HepG2 (cell line): ENCODE data around the gene FOXK2. TPM values are rescaled to one million over a fixed set of nuclear protein-coding genes. Genes with fewer than 3 reads are reported as not detected.

Source experiments
- ATAC-seq: fragments of 200-7000 bp; cut with Tn5 transposase; 3 replicates; pipeline ENCODE4 v1.9.1; 2020; ENCODE audit warnings: mild to moderate bottlenecking, moderate library complexity
- BruUV-seq: library from RNA; stranded (reverse); fragments of 400-500 nt; replicated peaks from 2 replicates; lab custom pipeline; 2021; lab: Mats Ljungman, UMichigan
- CTCF ChIA-PET: fragments of 300-600 bp; formaldehyde crosslinking; extraction: SDS; loops from one replicate; lab custom pipeline; 2021; ENCODE audit warnings: low total read pairs, inconsistent platforms, low intra/inter-chr PET ratio; lab: Yijun Ruan, JAX
- POLR2A ChIA-PET: fragments of 350-600 bp; sonication (Branson Sonifier 250); formaldehyde crosslinking; loops from one replicate; lab custom pipeline; 2020; ENCODE audit warnings: antibody characterized with exemption, inconsistent platforms; lab: Yijun Ruan, JAX
- DNase-seq: peaks from one replicate; pipeline ENCODE4 v3.0.0-alpha.2; 2015; ENCODE audit warnings: low spot score
- FAIRE-seq: peaks from 3 replicates; lab custom pipeline; 2011; peaks lifted over from hg19 to GRCh38; lab: Jason Lieb, UNC
- H2AFZ ChIP-seq: one replicate; pipeline ENCODE4 v1.6.1; 2011; ENCODE audit warnings: low read length, inconsistent platforms
- H3K27ac ChIP-seq: fragments of 300-600 bp; 3 replicates; pipeline ENCODE4 v1.8.0; 2011; ENCODE audit warnings: mixed run types, mild to moderate bottlenecking, mixed read lengths, low read length, inconsistent platforms; ENCODE audit not compliant: insufficient read depth; ENCODE audit errors: extremely low read length
- H3K27me3 ChIP-seq, 2 experiments: fragments of 200-600 bp in 1 of 2; 2 replicates in 1 of 2; 3 replicates in 1 of 2; pipeline versions ENCODE4 v1.6.0 to v1.8.0; 2011; ENCODE audit warnings: low read length in 2 of 2, mild to moderate bottlenecking in 2 of 2, moderate library complexity in 2 of 2, inconsistent platforms in 1 of 2; ENCODE audit not compliant: insufficient read depth in 2 of 2, control insufficient read depth in 1 of 2
- H3K36me3 ChIP-seq, 2 experiments: fragments of 200-600 bp in 1 of 2; replicated peaks in 1 of 2; 2 replicates in 1 of 2; 3 replicates in 1 of 2; pipeline versions ENCODE4 v1.5.1 to v1.8.0; 2011; ENCODE audit warnings: low read length in 2 of 2, inconsistent platforms in 1 of 2; ENCODE audit not compliant: insufficient read depth in 2 of 2, control insufficient read depth in 1 of 2
- H3K4me1 ChIP-seq: 2 replicates; pipeline ENCODE4 v1.5.1; 2012; ENCODE audit warnings: low read length, inconsistent platforms; ENCODE audit not compliant: insufficient read depth
- H3K4me2 ChIP-seq: 2 replicates; pipeline ENCODE4 v1.6.0; 2011; ENCODE audit warnings: low read depth, low read length, inconsistent platforms
- H3K4me3 ChIP-seq, 3 experiments: fragments of 200-600 bp in 1 of 3; sonication (generic), shearing (Covaris generic) in 1 of 3; replicated peaks in 1 of 3; 2 replicates each; pipeline ENCODE4 v1.5.1; 2011 to 2016; ENCODE audit warnings: low read length in 3 of 3, inconsistent platforms in 2 of 3, low read depth in 2 of 3, mild to moderate bottlenecking in 2 of 3, control low read depth in 1 of 3, mixed read lengths in 1 of 3; ENCODE audit not compliant: insufficient read depth in 1 of 3
- H3K79me2 ChIP-seq: one replicate; pipeline ENCODE4 v1.6.1; 2011; ENCODE audit warnings: low read length, inconsistent platforms; ENCODE audit not compliant: insufficient read depth
- H3K9ac ChIP-seq: 2 replicates; pipeline ENCODE4 v1.6.0; 2011; ENCODE audit warnings: mild to moderate bottlenecking, low read depth, low read length, inconsistent platforms; ENCODE audit not compliant: insufficient read depth
- H3K9me3 ChIP-seq: 2 replicates; pipeline ENCODE4 v1.5.1; 2012; ENCODE audit warnings: mild to moderate bottlenecking, low read length
- H4K20me1 ChIP-seq: 2 replicates; pipeline ENCODE4 v1.6.0; 2011; ENCODE audit warnings: inconsistent platforms, mild to moderate bottlenecking, low read length, moderate library complexity; ENCODE audit not compliant: insufficient read depth
- AGO2 ChIP-seq: fragments of 200-400 bp; formaldehyde crosslinking; optimal IDR thresholded peaks from 2 replicates; pipeline ENCODE3; 2017; ENCODE audit warnings: mild to moderate bottlenecking, low read depth, low read length, moderate library complexity
- HMG20A ChIP-seq: IDR thresholded peaks from 2 replicates; pipeline ENCODE4 v1.6.1; 2016; ENCODE audit warnings: borderline replicate concordance
- JUN ChIP-seq: sonication (generic); formaldehyde crosslinking; IDR thresholded peaks from 2 replicates; pipeline ENCODE4 v1.4.0; 2020; ENCODE audit warnings: mild to moderate bottlenecking, missing genetic modification reagents
- PCBP2 ChIP-seq: fragments of 200-400 bp; formaldehyde crosslinking; optimal IDR thresholded peaks from 2 replicates; pipeline ENCODE3; 2018; ENCODE audit warnings: low read length, low read depth; ENCODE audit not compliant: poor library complexity, severe bottlenecking
- POLR2G ChIP-seq: fragments of 200-400 bp; formaldehyde crosslinking; IDR thresholded peaks from 2 replicates; pipeline ENCODE4 v1.6.1; 2018; ENCODE audit warnings: mild to moderate bottlenecking, low read depth, low read length, moderate library complexity
- SIX4 ChIP-seq: sonication (generic); formaldehyde crosslinking; IDR thresholded peaks from 2 replicates; pipeline ENCODE4 v1.4.0; 2020; ENCODE audit warnings: missing genetic modification reagents
- ZNF253 ChIP-seq: sonication (generic); formaldehyde crosslinking; IDR thresholded peaks from 2 replicates; pipeline ENCODE4 v1.8.0; 2022; ENCODE audit warnings: mild to moderate bottlenecking, missing genetic modification reagents, borderline replicate concordance
- ZNF44 ChIP-seq: sonication (generic); formaldehyde crosslinking; IDR thresholded peaks from 2 replicates; pipeline ENCODE4 v1.5.1; 2020; ENCODE audit warnings: mild to moderate bottlenecking, missing genetic modification reagents
- ZNF460 ChIP-seq: sonication (generic); formaldehyde crosslinking; IDR thresholded peaks from 2 replicates; pipeline ENCODE4 v1.5.1; 2020; ENCODE audit warnings: missing genetic modification reagents, mild to moderate bottlenecking, borderline replicate concordance
- ZNF687 ChIP-seq: sonication (generic); formaldehyde crosslinking; IDR thresholded peaks from 2 replicates; pipeline ENCODE4 v1.5.1; 2020; ENCODE audit warnings: mild to moderate bottlenecking, missing genetic modification reagents, moderate library complexity
- ZNF792 ChIP-seq: IDR thresholded peaks from 2 replicates; pipeline ENCODE4 v1.6.1; 2016
- WGBS: methylation state at CpG from one replicate; pipeline ENCODE4 v1.1.6; 2017; ENCODE audit warnings: low lambda C conversion rate; 5-methylcytosine and 5-hydroxymethylcytosine counted together
- in situ Hi-C: cut with HindIII; loops from 2 replicates; pipeline ENCODE4 v1.10.0; 2017; ENCODE audit warnings: low pct_unique_long_range_greater_than_20kb; ENCODE audit not compliant: extremely low pct_ligation_motif_present
- intact Hi-C: fragments of 100-400 bp; cut with micrococcal nuclease; formaldehyde crosslinking; loops from one replicate; pipeline ENCODE4 v1.10.0; 2022; ENCODE audit not compliant: unreplicated experiment
- polyA plus RNA-seq, 8 experiments: library from polyadenylated mRNA; depleted of rRNA in 3 of 8; stranded (reverse) in 7 of 8; unstranded in 1 of 8; fragments of >200 nt; fragmentation: Illumina TruSeq in 4 of 8; extraction: Trizol in 4 of 8; gene quantifications; 2 replicates each; pipeline versions ENCODE4 v1.2.1 to v1.2.3, GENCODE V29; 2011 to 2016; ENCODE audit warnings: low read depth in 4 of 8, missing spikeins in 1 of 8, mixed read lengths in 1 of 8; ENCODE audit not compliant: insufficient read depth in 1 of 8
- total RNA-seq, 5 experiments: library from RNA; depleted of rRNA; stranded (reverse); fragments of >200 nt; fragmentation: Illumina TruSeq; extraction: Trizol; gene quantifications; 2 replicates each; pipeline ENCODE4 v1.2.3, GENCODE V29; 2016; ENCODE audit warnings: low read depth in 1 of 5
- TF ChIP-seq, protein P1 (sequence below): sonication (generic); formaldehyde crosslinking; IDR thresholded peaks from 2 replicates; pipeline ENCODE4 v1.5.1; 2020; ENCODE audit warnings: mild to moderate bottlenecking, missing genetic modification reagents, moderate library complexity

Gene FOXK2
- total and polyA plus RNA-seq, 2 of the 13 experiments (the other 11 are each of a cell fraction or from before 2014, with no cell fraction given): 67.1 to 67.2 TPM

DNA sequence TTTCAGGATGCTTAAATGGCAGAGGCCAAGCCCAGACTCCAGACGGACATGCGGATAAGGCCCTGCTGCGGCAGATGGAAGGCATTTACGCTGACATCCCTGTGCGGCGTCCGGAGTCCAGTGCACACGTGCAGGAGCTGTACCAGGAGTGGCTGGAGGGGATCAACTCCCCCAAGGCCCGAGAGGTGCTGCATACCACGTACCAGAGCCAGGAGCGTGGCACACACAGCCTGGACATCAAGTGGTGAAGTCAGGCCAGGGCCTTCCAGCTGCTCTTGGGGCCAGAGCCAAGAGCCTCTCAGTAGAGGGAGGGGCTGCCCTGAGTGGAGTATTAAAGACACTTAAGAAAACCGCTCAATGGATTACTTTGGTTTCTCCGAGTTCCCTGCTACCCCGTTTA lies 31.6 kb upstream of the FOXK2 start:
- ChIA-PET POLR2A (no interaction called here), CTCF (no interaction called here)
- H3K9me3 ChIP-seq: no peaks in the 10 kb centered on the region
- no peak overlapping the region for H3K9ac ChIP-seq
- no peak overlapping the region for H3K4me3 ChIP-seq
- no peak overlapping the region for H2AFZ ChIP-seq
- ATAC-seq: no peak
- BruUV-seq: no TSS peak
- peaks cover 23 to 46% of the 10 kb centered on the region in 2 experiments for H3K36me3 ChIP-seq
- FAIRE-seq: no peak
- no peak for DNase-seq
- H3K27ac ChIP-seq: no peak overlapping the region
- no peak overlapping the region for H3K4me2 ChIP-seq
- no peaks in the 10 kb centered on the region for H3K79me2 ChIP-seq
- TF ChIP-seq ZNF253 (CRISPR knock-in tag): no peak
- WGBS: 94% methylated on average over 14 of the region's 14 CpGs
- in situ Hi-C loops: no loop called here
- H3K27me3 ChIP-seq: no peaks in the 10 kb centered on the region
- peaks cover 17% of the 10 kb centered on the region for H3K4me1 ChIP-seq
- H4K20me1 ChIP-seq: no peaks in the 10 kb centered on the region
- intact Hi-C loops: no loop called here

- intact Hi-C loops: no loop called here
- no peaks in the 10 kb centered on the region for H3K79me2 ChIP-seq
- H3K36me3 ChIP-seq: peaks cover 17 to 34% of the 10 kb centered on the region in 2 experiments
- no peak for DNase-seq
- no peak overlapping the region for H3K4me3 ChIP-seq
- 92% methylated on average over 8 of the region's 8 CpGs for WGBS
- no peaks in the 10 kb centered on the region for H4K20me1 ChIP-seq
- TF ChIP-seq POLR2G (0 out of 2 replicates have a peak, but pooled peaks have one; percentile 9), AGO2 (peak; percentile 17), PCBP2 (no peak), ZNF687 (CRISPR knock-in tag) (0 out of 2 replicates have a peak, but pooled peaks have one; percentile 14), ZNF792 (CRISPR knock-in tag) (no peak), HMG20A (CRISPR knock-in tag) (no peak), SIX4 (no peak), JUN (CRISPR knock-in tag) (no peak), ZNF460 (no peak), ZNF44 (CRISPR knock-in tag) (no peak)
- TF ChIP-seq, protein P1, sequence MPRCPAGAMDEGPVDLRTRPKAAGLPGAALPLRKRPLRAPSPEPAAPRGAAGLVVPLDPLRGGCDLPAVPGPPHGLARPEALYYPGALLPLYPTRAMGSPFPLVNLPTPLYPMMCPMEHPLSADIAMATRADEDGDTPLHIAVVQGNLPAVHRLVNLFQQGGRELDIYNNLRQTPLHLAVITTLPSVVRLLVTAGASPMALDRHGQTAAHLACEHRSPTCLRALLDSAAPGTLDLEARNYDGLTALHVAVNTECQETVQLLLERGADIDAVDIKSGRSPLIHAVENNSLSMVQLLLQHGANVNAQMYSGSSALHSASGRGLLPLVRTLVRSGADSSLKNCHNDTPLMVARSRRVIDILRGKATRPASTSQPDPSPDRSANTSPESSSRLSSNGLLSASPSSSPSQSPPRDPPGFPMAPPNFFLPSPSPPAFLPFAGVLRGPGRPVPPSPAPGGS (CRISPR knock-in tag): no peak
- TF ChIP-seq, all 625 proteins: peak for 3
- Histone ChIP-seq H3K9ac (no peak overlapping the region), H2AFZ (no peak overlapping the region), H3K4me1 (peaks cover 30% of the 10 kb centered on the region), H3K27ac (no peak overlapping the region), H3K27me3 (no peaks in the 10 kb centered on the region), H3K4me2 (no peak overlapping the region), H3K9me3 (no peaks in the 10 kb centered on the region)
- CTCF ChIA-PET: no interaction called here
- FAIRE-seq (no peak), ATAC-seq (no peak)
- BruUV-seq: no TSS peak
- in situ Hi-C loops: no loop called here
- POLR2A ChIA-PET: no interaction called here
These were observed 30.4 kb upstream of the FOXK2 start for GRCh38 chr17:82489117-82489516.
